HFFc6 (cell line): Measurements from ENCODE around the gene CMIP. TPM values are rescaled to one million over a fixed set of nuclear protein-coding genes. Genes with fewer than 3 reads are reported as not detected.
A peak's percentile ranks its signal among the peaks of the same experiment; 100 is the strongest.

Experiments
- DNase-seq: peaks from one replicate; pipeline ENCODE4 v3.0.0-alpha.2; 2018
- H3K27ac Mint-ChIP-seq: 2 replicates; pipeline ENCODE4 v1.8.0; 2020; ENCODE audit warnings: mild to moderate bottlenecking, mixed read lengths
- H3K27me3 Mint-ChIP-seq: 2 replicates; pipeline ENCODE4 v1.8.0; 2021; ENCODE audit warnings: mild to moderate bottlenecking, moderate library complexity, mixed read lengths; ENCODE audit not compliant: insufficient read depth
- H3K36me3 Mint-ChIP-seq: 2 replicates; pipeline ENCODE4 v1.8.0; 2021; ENCODE audit warnings: low read depth, mixed read lengths
- H3K4me1 Mint-ChIP-seq: 2 replicates; pipeline ENCODE4 v1.8.0; 2020; ENCODE audit warnings: low read depth, mixed read lengths
- H3K4me3 Mint-ChIP-seq: 2 replicates; pipeline ENCODE4 v1.8.0; 2020; ENCODE audit warnings: mild to moderate bottlenecking, moderate library complexity, mixed read lengths
- H3K9me3 Mint-ChIP-seq: 2 replicates; pipeline ENCODE4 v1.8.0; 2020; ENCODE audit warnings: mild to moderate bottlenecking, mixed read lengths
- total RNA-seq, 6 experiments: library from RNA; stranded (reverse); fragmentation: NEBNext Ultra II Directional; extraction: Animal tissue kit (Norgen Biotek cat#: 25700); gene quantifications; 2 replicates in 1 of 6; 3 replicates in 5 of 6; pipeline ENCODE4 v1.2.3, GENCODE V29; 2021
- TF ChIP-seq, protein P1 (sequence below): fragments of 200-600 bp; sonication (generic); IDR thresholded peaks from 2 replicates; pipeline ENCODE4 v1.5.0; 2021; ENCODE audit warnings: antibody characterized with exemption, mild to moderate bottlenecking

CMIP gene
- total RNA-seq, 6 experiments from 2014 or later = 35.9 to 48.0 (median 43.5) TPM

DNA sequence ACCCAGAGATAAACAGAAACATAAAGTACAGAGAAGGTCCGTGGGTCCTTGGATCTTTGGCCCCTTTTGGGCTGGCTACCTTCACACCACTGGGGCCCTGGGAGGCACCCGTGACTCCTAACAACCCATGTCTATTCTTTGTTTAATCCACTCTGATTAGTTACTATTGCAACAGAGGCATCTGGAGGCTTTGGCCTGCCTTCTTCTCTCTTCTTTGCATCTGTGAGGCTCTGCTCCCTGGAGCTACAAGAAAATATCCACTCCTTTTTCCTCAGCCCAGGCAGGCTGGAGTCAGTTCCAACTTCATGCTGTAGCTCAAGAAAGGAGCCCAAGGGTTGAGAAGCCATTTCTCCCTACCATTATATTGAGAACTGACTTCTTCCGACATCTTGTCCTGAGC is 9.5 kb upstream of the CMIP start:
- no peak overlapping the region for H3K27ac Mint-ChIP-seq
- no peak overlapping the region for H3K4me3 Mint-ChIP-seq
- no peaks in the 10 kb centered on the region; the same call in 1 of the 2 replicates for H3K27me3 Mint-ChIP-seq
- no peak for DNase-seq
- peaks cover 4% of the 10 kb centered on the region; the same call in 1 of the 2 replicates for H3K36me3 Mint-ChIP-seq
- peaks cover 33% of the 10 kb centered on the region for H3K4me1 Mint-ChIP-seq
- no peaks in the 10 kb centered on the region for H3K9me3 Mint-ChIP-seq
- TF ChIP-seq, protein P1, sequence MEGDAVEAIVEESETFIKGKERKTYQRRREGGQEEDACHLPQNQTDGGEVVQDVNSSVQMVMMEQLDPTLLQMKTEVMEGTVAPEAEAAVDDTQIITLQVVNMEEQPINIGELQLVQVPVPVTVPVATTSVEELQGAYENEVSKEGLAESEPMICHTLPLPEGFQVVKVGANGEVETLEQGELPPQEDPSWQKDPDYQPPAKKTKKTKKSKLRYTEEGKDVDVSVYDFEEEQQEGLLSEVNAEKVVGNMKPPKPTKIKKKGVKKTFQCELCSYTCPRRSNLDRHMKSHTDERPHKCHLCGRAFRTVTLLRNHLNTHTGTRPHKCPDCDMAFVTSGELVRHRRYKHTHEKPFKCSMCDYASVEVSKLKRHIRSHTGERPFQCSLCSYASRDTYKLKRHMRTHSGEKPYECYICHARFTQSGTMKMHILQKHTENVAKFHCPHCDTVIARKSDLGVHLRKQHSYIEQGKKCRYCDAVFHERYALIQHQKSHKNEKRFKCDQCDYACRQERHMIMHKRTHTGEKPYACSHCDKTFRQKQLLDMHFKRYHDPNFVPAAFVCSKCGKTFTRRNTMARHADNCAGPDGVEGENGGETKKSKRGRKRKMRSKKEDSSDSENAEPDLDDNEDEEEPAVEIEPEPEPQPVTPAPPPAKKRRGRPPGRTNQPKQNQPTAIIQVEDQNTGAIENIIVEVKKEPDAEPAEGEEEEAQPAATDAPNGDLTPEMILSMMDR = no peak

DNA sequence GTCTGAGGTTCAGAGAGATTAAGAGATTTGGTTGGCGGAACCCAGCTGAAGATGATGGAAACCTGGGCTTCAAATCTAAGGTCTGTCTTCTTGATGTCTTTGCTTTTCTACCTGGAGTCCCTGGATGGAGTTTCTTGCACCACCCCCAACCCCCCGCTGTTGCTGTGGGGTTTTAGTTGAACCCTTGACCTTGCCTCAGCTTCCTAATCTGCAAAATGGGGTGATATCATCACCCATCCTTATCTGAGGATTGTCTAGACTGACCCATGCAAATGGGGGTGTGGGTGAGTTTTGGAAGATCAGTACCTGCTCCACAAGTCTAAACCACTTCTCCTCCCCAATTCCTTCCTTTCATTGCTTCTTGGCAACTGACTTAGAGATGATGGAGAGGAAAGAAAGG is 9.0 kb upstream of the CMIP start:
- TF ChIP-seq, protein P1 = no peak
- no peak overlapping the region; the same call in 1 of the 2 replicates for H3K27ac Mint-ChIP-seq
- no peaks in the 10 kb centered on the region; the same call in 1 of the 2 replicates for H3K27me3 Mint-ChIP-seq
- peaks cover 33% of the 10 kb centered on the region for H3K4me1 Mint-ChIP-seq
- DNase-seq = no peak
- peaks cover 4% of the 10 kb centered on the region; the same call in 1 of the 2 replicates for H3K36me3 Mint-ChIP-seq
- no peaks in the 10 kb centered on the region for H3K9me3 Mint-ChIP-seq
- H3K4me3 Mint-ChIP-seq = no peak overlapping the region

DNA sequence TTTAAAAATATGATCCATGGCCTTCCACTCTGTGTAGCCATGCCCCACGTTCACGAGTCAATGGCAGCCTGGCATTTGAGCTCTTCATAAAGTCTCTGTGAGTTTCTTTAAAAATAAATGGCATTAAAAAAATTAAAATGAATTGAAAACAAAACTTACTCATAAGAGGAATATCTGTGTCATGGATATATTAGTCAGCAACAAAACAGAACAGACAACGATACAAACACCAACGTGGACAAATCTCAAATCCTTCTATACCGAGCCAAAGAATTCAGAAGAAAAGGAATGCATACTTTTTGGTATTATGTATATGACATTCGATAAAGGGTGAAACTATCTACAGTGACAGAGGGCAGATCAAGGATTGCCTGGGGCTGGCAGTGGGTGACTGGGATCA is 8.2 kb upstream of the CMIP start:
- Mint-ChIP-seq H3K4me3 (no peak overlapping the region), H3K9me3 (no peaks in the 10 kb centered on the region), H3K4me1 (peaks cover 29% of the 10 kb centered on the region), H3K27me3 (peaks cover 4% of the 10 kb centered on the region; the same call in 1 of the 2 replicates), H3K36me3 (peaks cover 4% of the 10 kb centered on the region; the same call in 1 of the 2 replicates), H3K27ac (no peak overlapping the region; the same call in 1 of the 2 replicates)
- TF ChIP-seq, protein P1 = no peak
- DNase-seq = peak; percentile 19

DNA sequence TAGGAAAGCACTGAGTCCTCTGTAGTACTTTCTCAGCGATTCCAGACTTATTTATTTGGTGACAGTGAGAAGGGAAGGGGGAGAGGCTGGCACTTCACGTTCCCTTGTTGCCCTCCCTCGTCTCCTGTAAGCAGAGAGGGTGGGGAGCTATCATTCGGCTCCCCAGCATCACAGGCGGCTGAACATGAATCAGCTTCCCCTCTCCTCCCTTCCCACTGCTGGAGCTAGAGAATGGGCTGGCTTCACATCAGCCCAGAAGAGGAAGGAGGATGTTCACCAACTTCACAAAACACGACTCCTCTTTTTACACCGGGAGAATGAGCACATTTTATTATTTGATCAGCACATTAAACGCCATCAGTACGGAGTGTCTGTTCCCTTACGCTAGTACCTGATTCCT is 6.7 kb upstream of the CMIP start:
- Mint-ChIP-seq H3K36me3 (peaks cover 4% of the 10 kb centered on the region; the same call in 1 of the 2 replicates), H3K27ac (peak overlapping the region; percentile 41; the same call in 1 of the 2 replicates), H3K4me1 (peaks cover 18% of the 10 kb centered on the region), H3K9me3 (no peaks in the 10 kb centered on the region), H3K27me3 (peaks cover 10% of the 10 kb centered on the region), H3K4me3 (no peak overlapping the region)
- DNase-seq = no peak
- TF ChIP-seq, protein P1 = no peak

DNA sequence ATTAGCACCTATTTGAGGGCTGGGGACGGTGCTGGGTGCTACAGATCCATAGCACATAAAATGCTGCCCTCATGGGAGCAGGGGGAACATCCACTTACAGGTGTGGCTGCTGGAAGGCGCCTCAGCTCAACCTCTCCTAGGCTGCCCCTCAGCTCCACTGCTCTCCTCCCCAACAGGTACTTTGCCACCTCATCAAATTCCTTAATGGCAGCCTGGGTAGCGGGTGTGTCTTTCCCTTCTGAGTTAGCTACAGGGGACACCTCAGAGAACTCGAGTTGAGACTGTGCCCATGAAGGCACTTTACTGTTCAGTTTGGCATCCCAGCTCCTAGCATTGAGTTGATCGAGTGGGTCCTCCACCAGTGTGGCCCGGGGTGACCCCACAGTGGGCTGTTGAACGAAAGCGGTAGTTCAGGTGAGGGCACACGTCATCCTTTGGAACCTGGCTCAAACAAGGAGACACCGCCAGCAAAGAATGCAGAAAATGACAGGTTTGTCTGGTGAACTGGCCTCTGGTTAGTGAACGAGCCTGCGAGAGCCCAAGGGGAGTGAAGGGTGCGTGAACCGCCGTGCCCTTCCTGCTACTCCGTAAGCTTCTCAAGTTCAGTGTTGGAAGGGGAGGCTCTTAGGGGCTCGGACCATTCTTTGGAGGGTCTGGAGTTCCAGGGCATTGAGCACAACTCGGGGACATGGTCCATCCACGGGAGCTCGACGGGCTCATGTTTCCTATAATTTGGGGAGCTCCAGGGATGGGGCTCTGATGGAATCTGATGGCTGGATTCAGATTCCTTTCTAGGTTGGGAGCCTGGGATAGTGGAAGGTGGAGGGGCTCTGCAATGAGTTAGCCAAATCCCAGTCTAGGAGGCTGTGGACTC is 3.5 kb upstream of the CMIP start:
- H3K4me3 Mint-ChIP-seq = no peak overlapping the region

More for the DNA sequence above, 3.5 kb upstream of the CMIP start:
- peaks cover 17% of the 10 kb centered on the region for H3K27me3 Mint-ChIP-seq
- no peak for DNase-seq
- no peaks in the 10 kb centered on the region for H3K9me3 Mint-ChIP-seq
- peaks cover 4% of the 10 kb centered on the region; the same call in 1 of the 2 replicates for H3K36me3 Mint-ChIP-seq
- TF ChIP-seq, protein P1 = no peak
- H3K4me1 Mint-ChIP-seq = peaks cover 24% of the 10 kb centered on the region
- no peak overlapping the region for H3K27ac Mint-ChIP-seq
